Measurements from ENCODE around the gene ALKBH5.
A peak's percentile ranks its signal among the peaks of the same experiment; 100 is the strongest.
"Not testable (repeated sequence)": the region's sequence is repeated elsewhere in the genome, so short reads cannot be mapped to it uniquely, and the experiment has no call there.

ALKBH5 gene

GRCh38 chr17:18205861-18206260 is 22.2 kb downstream of the ALKBH5 start:
- H3K9me3 Mint-ChIP-seq, result no peaks in the 10 kb centered on the region
- peaks cover 3% of the 10 kb centered on the region for H3K27me3 Mint-ChIP-seq (ENCODE audit: low read depth, poor library complexity)
- H3K4me3 Mint-ChIP-seq, result no peak overlapping the region
- no peak for DNase-seq
- no peak for TF ChIP-seq CTCF (IDR thresholded peaks at IDR 0.05)
- H3K4me1 Mint-ChIP-seq, result peaks cover 11% of the 10 kb centered on the region
- H3K36me3 Mint-ChIP-seq (ENCODE audit: low read depth), result peaks cover 57% of the 10 kb centered on the region
- peak overlapping the region; percentile 79 for H3K27ac Mint-ChIP-seq

- DNase-seq, result no peak
- H3K9me3 Mint-ChIP-seq, result no peaks in the 10 kb centered on the region
- no peak overlapping the region for H3K4me3 Mint-ChIP-seq
- H3K27ac Mint-ChIP-seq, result peak overlapping the region; percentile 74
- peaks cover 3% of the 10 kb centered on the region for H3K27me3 Mint-ChIP-seq (ENCODE audit: low read depth, poor library complexity)
- peaks cover 4% of the 10 kb centered on the region for H3K4me1 Mint-ChIP-seq
- TF ChIP-seq CTCF (IDR thresholded peaks at IDR 0.05), result no peak
- peaks cover 47% of the 10 kb centered on the region for H3K36me3 Mint-ChIP-seq (ENCODE audit: low read depth)
Observed at GRCh38 chr17:18206962-18207361, 23.3 kb downstream of the ALKBH5 start.

GRCh38 chr17:18208092-18208491 is 24.5 kb downstream of the ALKBH5 start:
- H3K27ac Mint-ChIP-seq, result peak overlapping the region; percentile 74
- H3K9me3 Mint-ChIP-seq, result no peaks in the 10 kb centered on the region
- H3K27me3 Mint-ChIP-seq (ENCODE audit: low read depth, poor library complexity), result peaks cover 3% of the 10 kb centered on the region
- H3K4me1 Mint-ChIP-seq, result peaks cover 4% of the 10 kb centered on the region
- DNase-seq, result no peak
- no peak overlapping the region for H3K4me3 Mint-ChIP-seq
- no peak for TF ChIP-seq CTCF (IDR thresholded peaks at IDR 0.05)
- H3K36me3 Mint-ChIP-seq (ENCODE audit: low read depth), result peaks cover 43% of the 10 kb centered on the region

- Mint-ChIP-seq H3K4me1 (peaks cover 14% of the 10 kb centered on the region), H3K36me3 (ENCODE audit: low read depth) (peaks cover 19% of the 10 kb centered on the region), H3K4me3 (no peak overlapping the region), H3K27me3 (ENCODE audit: low read depth, poor library complexity) (peaks cover 2% of the 10 kb centered on the region), H3K9me3 (no peaks in the 10 kb centered on the region), H3K27ac (no peak overlapping the region)
- no peak for TF ChIP-seq CTCF (IDR thresholded peaks at IDR 0.05)
- DNase-seq, result no peak
Observed at GRCh38 chr17:18213666-18214270, 30.1 kb downstream of the ALKBH5 start.

GRCh38 chr17:18216906-18217305 is 33.3 kb downstream of the ALKBH5 start:
- not testable (repeated sequence) for H3K36me3 Mint-ChIP-seq (ENCODE audit: low read depth); H3K27ac Mint-ChIP-seq; DNase-seq; H3K4me3 Mint-ChIP-seq; H3K9me3 Mint-ChIP-seq; H3K27me3 Mint-ChIP-seq (ENCODE audit: low read depth, poor library complexity)
- H3K4me1 Mint-ChIP-seq, result peaks cover 21% of the 10 kb centered on the region

GRCh38 chr17:18217412-18218015 is 33.9 kb downstream of the ALKBH5 start:
- Mint-ChIP-seq H3K9me3 (no peaks in the 10 kb centered on the region), H3K4me3 (no peak overlapping the region), H3K27ac (no peak overlapping the region), H3K4me1 (peaks cover 21% of the 10 kb centered on the region), H3K36me3 (ENCODE audit: low read depth) (no peaks in the 10 kb centered on the region), H3K27me3 (ENCODE audit: low read depth, poor library complexity) (no peaks in the 10 kb centered on the region)
- TF ChIP-seq CTCF (IDR thresholded peaks at IDR 0.05), result peak; percentile 93
- DNase-seq, result peak; percentile 90

All from nephron progenitor cell (in vitro differentiated cells).